Left ventricle myocardium inferior (tissue), 1 donor: ENCODE results near the gene SLC6A17. TPM values are rescaled to one million over a fixed set of nuclear protein-coding genes. Genes with fewer than 3 reads are reported as not detected.

Experiments used
- DNase-seq: peaks from one replicate; pipeline ENCODE4 v3.0.0-alpha.2; 2020
- H3K27ac ChIP-seq: fragments of 200-600 bp; replicated peaks from 2 replicates; pipeline ENCODE4 v1.8.0; 2021
- H3K27me3 ChIP-seq: fragments of 200-600 bp; 2 replicates; pipeline ENCODE4 v1.8.0; 2021; ENCODE audit warnings: low read depth
- H3K36me3 ChIP-seq: fragments of 200-600 bp; 2 replicates; pipeline ENCODE4 v1.8.0; 2021
- H3K4me1 ChIP-seq: fragments of 200-600 bp; 2 replicates; pipeline ENCODE4 v1.8.0; 2021
- H3K4me3 ChIP-seq: fragments of 200-600 bp; 2 replicates; pipeline ENCODE4 v1.8.0; 2021; ENCODE audit warnings: mild to moderate bottlenecking, moderate library complexity
- H3K9me3 ChIP-seq: fragments of 200-600 bp; replicated peaks from 2 replicates; pipeline ENCODE4 v1.8.0; 2021
- intact Hi-C: fragments of 100-400 bp; cut with micrococcal nuclease; formaldehyde crosslinking; loops from one replicate; pipeline ENCODE4 v1.11.0; 2022
- total RNA-seq: library from RNA; stranded (reverse); fragmentation: NEBNext Ultra II Directional; extraction: Animal tissue kit (Norgen Biotek cat#: 25700); gene quantifications from one replicate; pipeline ENCODE4 v1.2.1, GENCODE V29; 2021
- TF ChIP-seq, protein P1 (sequence below): fragments of 200-600 bp; IDR thresholded peaks from 2 replicates; pipeline ENCODE4 v1.8.0; 2021; ENCODE audit warnings: antibody characterized with exemption, mild to moderate bottlenecking, borderline replicate concordance
- donor health status: DM: no; HTN: yes; CAD: no; lungs with severe emphysema.

Gene SLC6A17
- total RNA-seq, 1 donor from 2014 or later: not detected

DNA sequence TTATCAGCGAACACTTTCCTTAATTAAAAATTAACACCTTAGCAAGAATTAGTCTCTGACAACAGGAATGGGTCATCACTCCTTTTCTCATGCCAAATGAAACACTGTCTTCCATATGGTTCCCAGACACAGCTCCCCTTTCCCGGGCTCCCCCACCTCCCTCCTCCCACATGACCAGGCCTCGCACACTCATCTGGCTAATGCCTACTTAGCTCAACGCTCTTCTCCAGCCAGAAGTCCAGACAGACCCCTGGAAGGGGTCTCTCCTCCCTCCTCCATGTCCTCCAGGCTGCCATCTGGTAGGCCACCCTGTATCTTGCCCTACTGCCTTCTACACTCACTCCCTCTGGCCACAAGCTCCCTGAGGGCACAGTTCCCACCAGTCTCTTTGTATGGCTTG, 99.7 kb downstream of the SLC6A17 start:
- Histone ChIP-seq H3K4me3 (no peak overlapping the region), H3K9me3 (no peaks in the 10 kb centered on the region), H3K4me1 (peaks cover 2% of the 10 kb centered on the region), H3K27ac (no peak overlapping the region), H3K36me3 (no peaks in the 10 kb centered on the region), H3K27me3 (no peaks in the 10 kb centered on the region)
- intact Hi-C loops: no loop called here
- TF ChIP-seq, protein P1, sequence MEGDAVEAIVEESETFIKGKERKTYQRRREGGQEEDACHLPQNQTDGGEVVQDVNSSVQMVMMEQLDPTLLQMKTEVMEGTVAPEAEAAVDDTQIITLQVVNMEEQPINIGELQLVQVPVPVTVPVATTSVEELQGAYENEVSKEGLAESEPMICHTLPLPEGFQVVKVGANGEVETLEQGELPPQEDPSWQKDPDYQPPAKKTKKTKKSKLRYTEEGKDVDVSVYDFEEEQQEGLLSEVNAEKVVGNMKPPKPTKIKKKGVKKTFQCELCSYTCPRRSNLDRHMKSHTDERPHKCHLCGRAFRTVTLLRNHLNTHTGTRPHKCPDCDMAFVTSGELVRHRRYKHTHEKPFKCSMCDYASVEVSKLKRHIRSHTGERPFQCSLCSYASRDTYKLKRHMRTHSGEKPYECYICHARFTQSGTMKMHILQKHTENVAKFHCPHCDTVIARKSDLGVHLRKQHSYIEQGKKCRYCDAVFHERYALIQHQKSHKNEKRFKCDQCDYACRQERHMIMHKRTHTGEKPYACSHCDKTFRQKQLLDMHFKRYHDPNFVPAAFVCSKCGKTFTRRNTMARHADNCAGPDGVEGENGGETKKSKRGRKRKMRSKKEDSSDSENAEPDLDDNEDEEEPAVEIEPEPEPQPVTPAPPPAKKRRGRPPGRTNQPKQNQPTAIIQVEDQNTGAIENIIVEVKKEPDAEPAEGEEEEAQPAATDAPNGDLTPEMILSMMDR: no peak
- DNase-seq: no peak

DNA sequence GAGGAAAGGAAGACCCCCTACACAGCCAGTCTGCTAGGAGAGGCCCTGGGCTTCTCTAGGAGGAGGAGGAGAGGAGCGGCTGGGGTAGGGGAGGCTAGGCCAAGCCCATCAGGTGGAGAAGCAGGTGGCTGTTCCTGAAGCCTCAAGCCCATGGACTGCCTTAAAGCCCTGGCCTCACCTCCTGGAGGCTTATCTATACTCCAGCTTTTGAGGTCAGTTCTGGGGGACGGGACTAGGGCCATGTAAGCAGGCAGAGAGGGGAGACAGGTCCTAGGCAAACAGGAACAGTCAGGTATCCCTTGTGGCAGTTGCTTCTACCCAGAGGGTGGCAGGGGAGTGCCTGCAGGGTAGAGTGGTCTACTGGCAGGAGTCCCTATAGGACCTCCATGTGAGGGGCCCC, 100.5 kb downstream of the SLC6A17 start:
- H3K27ac ChIP-seq: no peak overlapping the region
- no peaks in the 10 kb centered on the region for H3K36me3 ChIP-seq
- H3K27me3 ChIP-seq: no peaks in the 10 kb centered on the region
- TF ChIP-seq, protein P1: no peak
- no peak overlapping the region for H3K4me3 ChIP-seq
- intact Hi-C loops: no loop called here
- H3K4me1 ChIP-seq: peaks cover 10% of the 10 kb centered on the region
- DNase-seq: no peak
- H3K9me3 ChIP-seq: no peaks in the 10 kb centered on the region

Other genes with a start within 250 kb of the SLC6A17 start
- gene CSF1, start 239.6 kb upstream of the SLC6A17 start, total RNA-seq: 13.9 TPM
- 45.2 TPM for gene AHCYL1, start 165.7 kb upstream of the SLC6A17 start, total RNA-seq
- 18.1 TPM for gene STRIP1, start 115.9 kb upstream of the SLC6A17 start, total RNA-seq
- gene ALX3, start 79.8 kb upstream of the SLC6A17 start, total RNA-seq: not detected
- gene UBL4B, start 38.1 kb upstream of the SLC6A17 start, total RNA-seq: not detected
- 6.1 TPM for gene KCNC4, start 59.8 kb downstream of the SLC6A17 start, total RNA-seq
- 12.6 TPM for gene RBM15, start 188.9 kb downstream of the SLC6A17 start, total RNA-seq
- 3.3 TPM for gene SLC16A4, start 240.5 kb downstream of the SLC6A17 start, total RNA-seq